Esophagus squamous epithelium (tissue), 4 donors: ENCODE data around the gene CELF2.
A peak's percentile ranks its signal among the peaks of the same experiment; 100 is the strongest.

Source experiments
- CTCF ChIP-seq, 6 experiments: fragments of 450-650 bp in 4 of 6; fragments of 200-600 bp in 2 of 6; sonication (generic) in 2 of 6; IDR thresholded peaks; one replicate each; pipeline ENCODE4 v1.5.1; 2016 to 2019; ENCODE audit warnings: antibody characterized with exemption in 6 of 6, mild to moderate bottlenecking in 4 of 6, moderate library complexity in 4 of 6
- POLR2A ChIP-seq, 4 donors: fragments of 450-650 bp; IDR thresholded peaks; one replicate each; pipeline ENCODE4 v1.6.1; 2017; ENCODE audit warnings: antibody characterized with exemption in 4 of 4, mild to moderate bottlenecking in 4 of 4, moderate library complexity in 3 of 4

DNA sequence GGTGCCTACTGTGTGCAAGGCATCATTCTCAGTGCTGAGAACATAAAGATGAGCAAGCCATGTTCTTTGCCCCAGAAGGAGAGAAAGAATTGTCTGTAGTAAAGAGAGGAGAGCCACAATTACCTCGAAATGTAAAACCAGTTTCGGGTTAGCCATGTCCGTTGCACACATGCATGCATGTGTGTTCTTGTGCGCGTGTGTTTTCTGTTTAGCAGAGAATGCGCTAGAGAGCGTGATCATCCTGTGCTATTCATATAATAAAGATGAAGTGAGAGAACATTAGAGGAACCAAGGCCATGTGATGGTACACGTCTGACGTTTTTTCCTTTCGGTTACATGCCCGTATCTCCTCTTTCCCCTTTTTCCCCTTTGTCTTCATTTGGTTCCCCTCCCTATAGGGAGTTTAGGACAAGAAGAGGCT is 158.2 kb downstream of the CELF2 start:
- TF ChIP-seq CTCF (IDR thresholded peaks at IDR 0.05): no peak
- TF ChIP-seq POLR2A (IDR thresholded peaks at IDR 0.05): peak in 1 of 4 donors; percentile 30
